ENCODE results near the gene INPP4A. TPM values are rescaled to one million over a fixed set of nuclear protein-coding genes. Genes with fewer than 3 reads are reported as not detected.
A peak's percentile ranks its signal among the peaks of the same experiment; 100 is the strongest.

INPP4A gene
- total RNA-seq, 1 experiment from 2014 or later = 23.4 TPM

DNA sequence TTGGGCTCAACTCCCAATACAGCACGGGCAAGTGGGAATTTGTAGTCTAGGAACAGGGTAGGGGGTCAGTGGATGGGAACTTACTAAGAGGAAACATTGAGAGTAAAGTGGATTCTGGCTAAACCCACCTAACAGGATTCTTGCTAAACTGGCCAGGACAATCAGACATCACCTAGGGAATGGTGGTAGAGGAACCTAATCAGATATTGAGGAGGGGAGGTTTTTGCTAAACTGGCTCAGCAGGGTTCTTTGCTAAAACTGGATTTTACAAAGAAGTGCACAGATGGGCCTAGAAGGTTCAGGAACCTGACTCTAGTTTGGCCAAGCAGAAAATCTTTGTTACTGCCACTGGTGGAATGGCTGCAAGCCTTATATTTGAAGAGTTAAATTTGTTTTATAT lies 55.9 kb downstream of the INPP4A start:
- no peaks in the 10 kb centered on the region for H3F3A ChIP-seq (ENCODE audit: low read length, unreplicated experiment)
- ChIA-PET POLR2A (ENCODE audit: unreplicated experiment) (no interaction called here), CTCF (no interaction called here)
- peaks cover 4% of the 10 kb centered on the region; the same call in 1 of the 2 replicates for H3K36me3 ChIP-seq (ENCODE audit: low read depth, low read length)
- intact Hi-C loops (cut with micrococcal nuclease) = no loop called here
- ATAC-seq = no peak
- peak; percentile 10 for DNase-seq
- H4K20me1 ChIP-seq (ENCODE audit: low read length) = no peaks in the 10 kb centered on the region
- H3K9me3 ChIP-seq (ENCODE audit: low read length) = no peaks in the 10 kb centered on the region
- TF ChIP-seq, protein P1, sequence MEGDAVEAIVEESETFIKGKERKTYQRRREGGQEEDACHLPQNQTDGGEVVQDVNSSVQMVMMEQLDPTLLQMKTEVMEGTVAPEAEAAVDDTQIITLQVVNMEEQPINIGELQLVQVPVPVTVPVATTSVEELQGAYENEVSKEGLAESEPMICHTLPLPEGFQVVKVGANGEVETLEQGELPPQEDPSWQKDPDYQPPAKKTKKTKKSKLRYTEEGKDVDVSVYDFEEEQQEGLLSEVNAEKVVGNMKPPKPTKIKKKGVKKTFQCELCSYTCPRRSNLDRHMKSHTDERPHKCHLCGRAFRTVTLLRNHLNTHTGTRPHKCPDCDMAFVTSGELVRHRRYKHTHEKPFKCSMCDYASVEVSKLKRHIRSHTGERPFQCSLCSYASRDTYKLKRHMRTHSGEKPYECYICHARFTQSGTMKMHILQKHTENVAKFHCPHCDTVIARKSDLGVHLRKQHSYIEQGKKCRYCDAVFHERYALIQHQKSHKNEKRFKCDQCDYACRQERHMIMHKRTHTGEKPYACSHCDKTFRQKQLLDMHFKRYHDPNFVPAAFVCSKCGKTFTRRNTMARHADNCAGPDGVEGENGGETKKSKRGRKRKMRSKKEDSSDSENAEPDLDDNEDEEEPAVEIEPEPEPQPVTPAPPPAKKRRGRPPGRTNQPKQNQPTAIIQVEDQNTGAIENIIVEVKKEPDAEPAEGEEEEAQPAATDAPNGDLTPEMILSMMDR (conservative IDR thresholded peaks at IDR 0.05; ENCODE audit: low read depth, low read length) = no peak
- no peak for TF ChIP-seq EZH2phosphoT487 (IDR thresholded peaks at IDR 0.05; ENCODE audit: borderline replicate concordance, low read length)
- no peak for TF ChIP-seq EZH2 (IDR thresholded peaks at IDR 0.05; ENCODE audit: low read length, unreplicated experiment)
- peaks cover 9% of the 10 kb centered on the region; the same call in 1 of the 2 replicates for H3K79me2 ChIP-seq (ENCODE audit: low read length)
- H3K9ac ChIP-seq (ENCODE audit: low read length) = no peak overlapping the region
- no peak overlapping the region for H3K4me2 ChIP-seq (ENCODE audit: low read length)
- BruUV-seq (replicated peaks) = no TSS peak
- H3K9me2 ChIP-seq (replicated peaks; ENCODE audit: low read length) = no peaks in the 10 kb centered on the region
- H3K27ac ChIP-seq (ENCODE audit: low read length) = no peak overlapping the region
- H2AFZ ChIP-seq (ENCODE audit: low read length) = no peak overlapping the region
- no peak overlapping the region for H3K4me3 ChIP-seq (ENCODE audit: low read length)
- H3K4me1 ChIP-seq (ENCODE audit: insufficient read depth, low read length) = peaks cover 10% of the 10 kb centered on the region
- H3K27me3 ChIP-seq (ENCODE audit: low read length) = no peaks in the 10 kb centered on the region

DNA sequence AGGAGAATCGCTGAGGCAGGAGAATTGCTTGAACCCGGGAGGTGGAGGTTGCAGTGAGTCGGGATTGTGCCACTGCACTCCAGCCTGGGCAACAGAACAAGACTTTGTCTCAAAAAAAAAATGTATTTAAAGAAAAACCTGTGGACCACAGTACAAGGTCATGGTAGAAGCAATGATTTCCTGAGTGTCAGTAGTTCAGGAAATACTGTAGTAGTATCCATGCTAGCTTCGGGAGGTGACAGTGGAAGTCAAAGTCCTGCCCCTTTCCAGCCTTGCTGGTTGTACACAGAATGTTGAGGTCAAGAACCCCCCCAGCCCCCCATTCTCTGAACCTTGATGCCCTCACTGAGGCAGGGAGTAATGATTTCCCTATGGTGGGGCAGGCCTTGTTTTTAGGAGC lies 56.6 kb downstream of the INPP4A start:
- intact Hi-C loops (cut with micrococcal nuclease) = no loop called here
- H3K9me3 ChIP-seq (ENCODE audit: low read length) = no peaks in the 10 kb centered on the region

DNA sequence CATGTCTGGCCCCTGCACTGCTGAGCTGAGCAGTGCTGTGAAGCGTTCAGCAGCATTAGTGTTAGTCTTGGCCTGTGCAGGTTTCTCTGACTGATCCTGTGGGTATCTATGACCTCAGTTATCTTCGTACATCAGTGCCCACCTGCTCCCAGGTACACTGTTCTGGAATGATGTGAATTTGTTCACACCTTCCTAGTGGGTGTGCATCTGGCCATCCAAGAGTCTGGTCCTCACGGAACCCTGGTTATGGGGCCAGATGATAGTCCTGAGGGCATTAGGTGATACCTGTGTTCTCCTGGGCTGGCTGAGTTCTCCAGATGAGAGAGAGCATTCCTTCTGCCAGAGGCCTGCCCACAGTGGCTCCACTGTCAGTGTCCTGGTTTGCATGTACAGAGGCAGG lies 57.2 kb downstream of the INPP4A start:
- Histone ChIP-seq H3K4me3 (ENCODE audit: low read length) (no peak overlapping the region), H3K27me3 (ENCODE audit: low read length) (no peaks in the 10 kb centered on the region), H3K9me2 (replicated peaks; ENCODE audit: low read length) (no peaks in the 10 kb centered on the region), H3K9me3 (ENCODE audit: low read length) (no peaks in the 10 kb centered on the region), H2AFZ (ENCODE audit: low read length) (no peak overlapping the region), H4K20me1 (ENCODE audit: low read length) (no peaks in the 10 kb centered on the region), H3K4me2 (ENCODE audit: low read length) (no peak overlapping the region), H3K27ac (ENCODE audit: low read length) (no peak overlapping the region), H3F3A (ENCODE audit: low read length, unreplicated experiment) (no peaks in the 10 kb centered on the region), H3K36me3 (ENCODE audit: low read depth, low read length) (peaks cover under 1% of the 10 kb centered on the region; the same call in 1 of the 2 replicates), H3K9ac (ENCODE audit: low read length) (no peak overlapping the region), H3K79me2 (ENCODE audit: low read length) (peaks cover 9% of the 10 kb centered on the region; the same call in 1 of the 2 replicates), H3K4me1 (ENCODE audit: insufficient read depth, low read length) (peaks cover 10% of the 10 kb centered on the region)
- ChIA-PET CTCF (no interaction called here), POLR2A (ENCODE audit: unreplicated experiment) (no interaction called here)
- TF ChIP-seq, protein P1 (conservative IDR thresholded peaks at IDR 0.05; ENCODE audit: low read depth, low read length) = no peak
- TF ChIP-seq EZH2phosphoT487 (IDR thresholded peaks at IDR 0.05; ENCODE audit: borderline replicate concordance, low read length) (no peak), EZH2 (IDR thresholded peaks at IDR 0.05; ENCODE audit: low read length, unreplicated experiment) (no peak)
- BruUV-seq (replicated peaks) = no TSS peak
- DNase-seq = no peak
- no peak for ATAC-seq
- intact Hi-C loops (cut with micrococcal nuclease) = no loop called here

More for the DNA sequence above, 56.6 kb downstream of the INPP4A start:
- no peaks in the 10 kb centered on the region for H3K9me2 ChIP-seq (replicated peaks; ENCODE audit: low read length)
- CTCF ChIA-PET = no interaction called here
- DNase-seq (no peak), ATAC-seq (no peak)
- no peak for TF ChIP-seq EZH2 (IDR thresholded peaks at IDR 0.05; ENCODE audit: low read length, unreplicated experiment)
- TF ChIP-seq, protein P1 (conservative IDR thresholded peaks at IDR 0.05; ENCODE audit: low read depth, low read length) = no peak
- no peak for TF ChIP-seq EZH2phosphoT487 (IDR thresholded peaks at IDR 0.05; ENCODE audit: borderline replicate concordance, low read length)
- H3K79me2 ChIP-seq (ENCODE audit: low read length) = peaks cover 9% of the 10 kb centered on the region; the same call in 1 of the 2 replicates
- no peak overlapping the region for H3K27ac ChIP-seq (ENCODE audit: low read length)
- peaks cover 10% of the 10 kb centered on the region for H3K4me1 ChIP-seq (ENCODE audit: insufficient read depth, low read length)
- no peaks in the 10 kb centered on the region for H3F3A ChIP-seq (ENCODE audit: low read length, unreplicated experiment)
- H3K36me3 ChIP-seq (ENCODE audit: low read depth, low read length) = peaks cover 4% of the 10 kb centered on the region; the same call in 1 of the 2 replicates
- no peaks in the 10 kb centered on the region for H4K20me1 ChIP-seq (ENCODE audit: low read length)
- H3K4me2 ChIP-seq (ENCODE audit: low read length) = no peak overlapping the region
- POLR2A ChIA-PET (ENCODE audit: unreplicated experiment) = no interaction called here
- H3K4me3 ChIP-seq (ENCODE audit: low read length) = no peak overlapping the region
- H3K27me3 ChIP-seq (ENCODE audit: low read length) = no peaks in the 10 kb centered on the region
- no peak overlapping the region for H2AFZ ChIP-seq (ENCODE audit: low read length)
- no peak overlapping the region for H3K9ac ChIP-seq (ENCODE audit: low read length)
- no TSS peak for BruUV-seq (replicated peaks)

All from PC-3 (cell line).